H9 (cell line): ENCODE data around the gene DCDC2. TPM values are rescaled to one million over a fixed set of nuclear protein-coding genes. Genes with fewer than 3 reads are reported as not detected.

Source experiments
- DNase-seq: peaks from one replicate; pipeline ENCODE4 v3.0.0-alpha.2; 2017
- H2AFZ ChIP-seq: one replicate; pipeline ENCODE4 v1.6.1; 2013; ENCODE audit warnings: mild to moderate bottlenecking, low read length, control low read depth, moderate library complexity
- H2AK5ac ChIP-seq: 2 replicates; pipeline ENCODE4 v1.6.1; 2013; ENCODE audit warnings: low read length, control low read depth, mixed read lengths; ENCODE audit not compliant: insufficient read length
- H2BK120ac ChIP-seq: one replicate; pipeline ENCODE4 v1.6.1; 2013; ENCODE audit warnings: low read depth, mild to moderate bottlenecking, low read length, control low read depth, inconsistent platforms; ENCODE audit not compliant: poor library complexity, severe bottlenecking
- H2BK12ac ChIP-seq: 2 replicates; pipeline ENCODE4 v1.6.1; 2013; ENCODE audit warnings: low read length, control low read depth, mixed read lengths, low read depth; ENCODE audit not compliant: insufficient read length
- H2BK15ac ChIP-seq: 2 replicates; pipeline ENCODE4 v1.6.1; 2013; ENCODE audit warnings: low read depth, low read length, control low read depth
- H2BK20ac ChIP-seq: one replicate; pipeline ENCODE4 v1.6.1; 2013; ENCODE audit warnings: low read depth, mild to moderate bottlenecking, low read length, control low read depth, inconsistent platforms; ENCODE audit not compliant: poor library complexity, severe bottlenecking
- H2BK5ac ChIP-seq: 2 replicates; pipeline ENCODE4 v1.6.1; 2013; ENCODE audit warnings: low read length, control low read depth, mixed read lengths; ENCODE audit not compliant: insufficient read length
- H3K14ac ChIP-seq: 2 replicates; pipeline ENCODE4 v1.6.1; 2013; ENCODE audit warnings: low read length, control low read depth; ENCODE audit not compliant: insufficient read depth
- H3K18ac ChIP-seq: 2 replicates; pipeline ENCODE4 v1.6.1; 2013; ENCODE audit warnings: low read depth, mild to moderate bottlenecking, mixed read lengths, low read length, control low read depth; ENCODE audit not compliant: insufficient read length
- H3K23ac ChIP-seq: 2 replicates; pipeline ENCODE4 v1.6.1; 2013; ENCODE audit warnings: low read length, control low read depth, mixed read lengths, low read depth; ENCODE audit not compliant: insufficient read length
- H3K23me2 ChIP-seq: 2 replicates; pipeline ENCODE4 v1.6.1; 2013; ENCODE audit warnings: low read depth, mild to moderate bottlenecking, mixed read lengths, low read length, control low read depth; ENCODE audit not compliant: insufficient read length, poor library complexity, severe bottlenecking
- H3K27ac ChIP-seq: 2 replicates; pipeline ENCODE4 v1.5.1; 2013; ENCODE audit warnings: low read length, control low read depth, mixed read lengths, low read depth; ENCODE audit not compliant: insufficient read length
- H3K27me3 ChIP-seq: 2 replicates; pipeline ENCODE4 v1.6.1; 2013; ENCODE audit warnings: low read length, control low read depth, inconsistent platforms; ENCODE audit not compliant: insufficient read depth
- H3K4ac ChIP-seq: 2 replicates; pipeline ENCODE4 v1.6.1; 2013; ENCODE audit warnings: low read depth, mild to moderate bottlenecking, control low read depth, inconsistent platforms, low read length, moderate library complexity
- H3K4me1 ChIP-seq: 2 replicates; pipeline ENCODE4 v1.6.1; 2013; ENCODE audit warnings: low read length, control low read depth, inconsistent platforms; ENCODE audit not compliant: insufficient read depth
- H3K4me2 ChIP-seq: 2 replicates; pipeline ENCODE4 v1.6.1; 2013; ENCODE audit warnings: low read length, control low read depth, mixed read lengths; ENCODE audit not compliant: insufficient read length, insufficient read depth
- H3K56ac ChIP-seq: 2 replicates; pipeline ENCODE4 v1.6.1; 2013; ENCODE audit warnings: low read depth, mild to moderate bottlenecking, mixed read lengths, low read length, control low read depth; ENCODE audit not compliant: insufficient read length
- H3K79me1 ChIP-seq: 2 replicates; pipeline ENCODE4 v1.6.1; 2013; ENCODE audit warnings: low read depth, mild to moderate bottlenecking, moderate library complexity, low read length, control low read depth, inconsistent platforms; ENCODE audit not compliant: insufficient read depth, poor library complexity, severe bottlenecking
- H3K79me2 ChIP-seq: 2 replicates; pipeline ENCODE4 v1.6.1; 2013; ENCODE audit warnings: low read length, control low read depth, inconsistent platforms; ENCODE audit not compliant: insufficient read depth
- H3K9ac ChIP-seq: 2 replicates; pipeline ENCODE4 v1.6.1; 2013; ENCODE audit warnings: low read length, control low read depth, mixed read lengths; ENCODE audit not compliant: insufficient read length; ENCODE audit errors: extremely low read depth
- H3K9me3 ChIP-seq: one replicate; pipeline ENCODE4 v1.6.1; 2013; ENCODE audit warnings: low read depth, low read length, inconsistent platforms; ENCODE audit not compliant: control insufficient read depth
- H3T11ph ChIP-seq: one replicate; pipeline ENCODE4 v1.6.1; 2013; ENCODE audit warnings: mild to moderate bottlenecking, low read length, control low read depth, inconsistent platforms
- H4K20me1 ChIP-seq: one replicate; pipeline ENCODE4 v1.6.1; 2013; ENCODE audit not compliant: control insufficient read depth, insufficient read length, insufficient read depth
- H4K5ac ChIP-seq: 2 replicates; pipeline ENCODE4 v1.6.1; 2013; ENCODE audit warnings: low read depth, mild to moderate bottlenecking, mixed read lengths, low read length, control low read depth; ENCODE audit not compliant: insufficient read length
- H4K8ac ChIP-seq: replicated peaks from 2 replicates; pipeline ENCODE4 v1.6.1; 2013; ENCODE audit warnings: low read length, control low read depth, mixed read lengths, low read depth; ENCODE audit not compliant: insufficient read length
- H4K91ac ChIP-seq: 2 replicates; pipeline ENCODE4 v1.6.1; 2013; ENCODE audit warnings: low read depth, mild to moderate bottlenecking, moderate library complexity, mixed read lengths, low read length, control low read depth; ENCODE audit not compliant: insufficient read length
- H3K27ac Mint-ChIP-seq, 3 experiments: 2 replicates in 2 of 3; 3 replicates in 1 of 3; pipeline ENCODE4 v1.8.0; 2020 to 2021; ENCODE audit warnings: mixed read lengths in 3 of 3, mild to moderate bottlenecking in 1 of 3, moderate library complexity in 1 of 3
- H3K27me3 Mint-ChIP-seq: 2 replicates; pipeline ENCODE4 v1.8.0; 2021; ENCODE audit warnings: low read depth, mild to moderate bottlenecking, moderate library complexity, mixed read lengths
- H3K36me3 Mint-ChIP-seq, 3 experiments: 2 replicates in 2 of 3; 3 replicates in 1 of 3; pipeline ENCODE4 v1.8.0; 2020 to 2021; ENCODE audit warnings: low read depth in 3 of 3, mixed read lengths in 3 of 3; ENCODE audit not compliant: insufficient read depth in 1 of 3
- H3K4me1 Mint-ChIP-seq, 2 experiments: 2 replicates each; pipeline ENCODE4 v1.8.0; 2020; ENCODE audit warnings: mixed read lengths in 2 of 2
- H3K4me3 Mint-ChIP-seq, 2 experiments: 2 replicates in 1 of 2; 3 replicates in 1 of 2; pipeline ENCODE4 v1.8.0; 2020 to 2021; ENCODE audit warnings: mild to moderate bottlenecking in 2 of 2, mixed read lengths in 2 of 2, moderate library complexity in 1 of 2
- H3K9me3 Mint-ChIP-seq, 2 experiments: 2 replicates in 1 of 2; 3 replicates in 1 of 2; pipeline ENCODE4 v1.8.0; 2020; ENCODE audit warnings: mild to moderate bottlenecking in 2 of 2, mixed read lengths in 2 of 2, moderate library complexity in 1 of 2
- CTCF ChIP-seq: fragments of 200-600 bp; sonication (generic); conservative IDR thresholded peaks from 3 replicates; pipeline ENCODE4 v1.8.0; 2021; ENCODE audit warnings: antibody characterized with exemption, mild to moderate bottlenecking
- WGBS: extraction: QIAGEN DNeasy Blood & Tissue Kit; methylation state at CpG from one replicate; pipeline ENCODE4 v1.1.7; 2013; ENCODE audit warnings: missing lambda C conversion rate, low lambda C conversion rate, mixed read lengths; ENCODE audit not compliant: insufficient read length; ENCODE audit errors: extremely low coverage; 5-methylcytosine and 5-hydroxymethylcytosine counted together
- total RNA-seq: library from RNA; stranded (reverse); gene quantifications from 2 replicates; pipeline ENCODE4 v1.2.1, GENCODE V29; 2021

Gene DCDC2
- total RNA-seq, 1 experiment from 2014 or later: 0.59 TPM

GRCh38 chr6:24245275-24245674 lies 112.6 kb downstream of the DCDC2 start:
- Histone ChIP-seq H3K14ac (no peak overlapping the region), H3K9ac (no peak overlapping the region), H3K9me3 (no peaks in the 10 kb centered on the region), H3K23me2 (no peaks in the 10 kb centered on the region), H3K27me3 (no peaks in the 10 kb centered on the region), H2BK15ac (no peak overlapping the region), H4K8ac (no peak overlapping the region), H2AK5ac (no peak overlapping the region), H3K79me2 (no peaks in the 10 kb centered on the region), H2BK12ac (no peak overlapping the region), H3T11ph (no peak overlapping the region), H3K23ac (no peak overlapping the region), H4K91ac (no peak overlapping the region), H2BK20ac (no peak overlapping the region), H4K20me1 (no peaks in the 10 kb centered on the region), H3K4ac (no peak overlapping the region), H2BK5ac (no peak overlapping the region), H2BK120ac (no peak overlapping the region), H3K4me1 (no peaks in the 10 kb centered on the region), H3K27ac (no peak overlapping the region), H2AFZ (no peak overlapping the region), H3K18ac (no peak overlapping the region), H3K4me2 (no peak overlapping the region), H3K79me1 (no peaks in the 10 kb centered on the region), H3K56ac (no peak overlapping the region), H4K5ac (no peak overlapping the region)
- H3K27ac Mint-ChIP-seq: no peak overlapping the region; a peak in 1 of 7 replicates
- TF ChIP-seq CTCF: no peak
- H3K9me3 Mint-ChIP-seq: no peaks in the 10 kb centered on the region
- peaks cover 26 to 31% of the 10 kb centered on the region in 2 experiments for H3K4me1 Mint-ChIP-seq
- no peak for DNase-seq
- no CpG with 5 or more reads among the region's 2 CpGs for WGBS
- H3K36me3 Mint-ChIP-seq: no peaks in the 10 kb centered on the region
- no peak overlapping the region for H3K4me3 Mint-ChIP-seq
- no peaks in the 10 kb centered on the region for H3K27me3 Mint-ChIP-seq
